ENCODE results near the gene DHDDS.

- TF ChIP-seq POLR2AphosphoS5 (IDR thresholded peaks at IDR 0.05; ENCODE audit: borderline replicate concordance, low read depth, low read length) (no peak), EZH2 (IDR thresholded peaks at IDR 0.05) (no peak)
Measured at GRCh38 chr1:26490155-26490554, 58.0 kb downstream of the DHDDS start.
